Cerebellar cortex (tissue), 1 donor: ENCODE measurements around the gene GID8.

ENCODE experiments used
- DNase-seq: peaks from one replicate; pipeline ENCODE4 v3.0.0-alpha.2; 2015; ENCODE audit warnings: low spot score

The GID8 gene

GRCh38 chr20:62986257-62986800, 48.4 kb downstream of the GID8 start:
- no peak for DNase-seq

- no peak for DNase-seq
Measured at GRCh38 chr20:62987114-62987513, 49.2 kb downstream of the GID8 start.

GRCh38 chr20:62989201-62989601, 51.3 kb downstream of the GID8 start:
- DNase-seq = no peak

GRCh38 chr20:62990306-62990825, 52.4 kb downstream of the GID8 start:
- DNase-seq = no peak

GRCh38 chr20:62991196-62991807, 53.4 kb downstream of the GID8 start:
- DNase-seq = no peak

- DNase-seq = no peak
Measured at GRCh38 chr20:62991863-62992262, 53.9 kb downstream of the GID8 start.

GRCh38 chr20:62993856-62994494, 56.0 kb downstream of the GID8 start:
- DNase-seq = no peak

GRCh38 chr20:62994869-62995281, 56.9 kb downstream of the GID8 start:
- DNase-seq = no peak

GRCh38 chr20:62995481-62995880, 57.5 kb downstream of the GID8 start:
- DNase-seq = no peak

GRCh38 chr20:62995898-62996595, 58.1 kb downstream of the GID8 start:
- DNase-seq = no peak

GRCh38 chr20:62996596-62996982, 58.6 kb downstream of the GID8 start:
- DNase-seq = no peak

- no peak for DNase-seq
Measured at GRCh38 chr20:62997417-62998035, 59.6 kb downstream of the GID8 start.
